SU-DHL-6 (cell line): ENCODE data around the gene TMEM120A.

Source experiments
- CTCF ChIP-seq: fragments of 200-600 bp; sonication (generic); IDR thresholded peaks from one replicate; pipeline ENCODE4 v1.5.1; 2017; ENCODE audit warnings: antibody characterized with exemption, mild to moderate bottlenecking, low read length, moderate library complexity; ENCODE audit not compliant: insufficient read depth, poor library complexity, severe bottlenecking
- EZH2phosphoT487 ChIP-seq: fragments of 200-600 bp; sonication (generic), shearing (Covaris generic); conservative IDR thresholded peaks from 2 replicates; pipeline ENCODE4 v1.6.1; 2018; ENCODE audit warnings: mild to moderate bottlenecking, antibody characterized with exemption, low read length, moderate library complexity, mixed read lengths

- TF ChIP-seq CTCF (no peak), EZH2phosphoT487 (no peak)
Observed at GRCh38 chr7:75971309-75971960, 23.0 kb downstream of the TMEM120A start.
